Measurements from ENCODE around the gene TBC1D22A.

TBC1D22A gene

GRCh38 chr22:47067321-47067890 lies 305.0 kb downstream of the TBC1D22A start:
- TF ChIP-seq ESRRG (CRISPR knock-in tag; IDR thresholded peaks at IDR 0.05) = no peak
- no peak for TF ChIP-seq TSHZ2 (CRISPR knock-in tag; IDR thresholded peaks at IDR 0.05)
- TF ChIP-seq CREB5 (CRISPR knock-in tag; IDR thresholded peaks at IDR 0.05; ENCODE audit: low read depth) = no peak
- no peak for TF ChIP-seq GLIS3 (CRISPR knock-in tag; IDR thresholded peaks at IDR 0.05)
- no peak for TF ChIP-seq ZC3H10 (CRISPR knock-in tag; IDR thresholded peaks at IDR 0.05)

GRCh38 chr22:47067911-47068625 lies 305.6 kb downstream of the TBC1D22A start:
- no peak for ATAC-seq
- no peak for TF ChIP-seq OSR1 (CRISPR knock-in tag; IDR thresholded peaks at IDR 0.05)
- no peak for TF ChIP-seq ZNF8 (CRISPR knock-in tag; IDR thresholded peaks at IDR 0.05)
- no peak for TF ChIP-seq TSHZ2 (CRISPR knock-in tag; IDR thresholded peaks at IDR 0.05)
- no peak for TF ChIP-seq ZC3H10 (CRISPR knock-in tag; IDR thresholded peaks at IDR 0.05)
- TF ChIP-seq ARNTL (CRISPR knock-in tag; IDR thresholded peaks at IDR 0.05; ENCODE audit: borderline replicate concordance, low read depth) = no peak
- TF ChIP-seq RARB (CRISPR knock-in tag; IDR thresholded peaks at IDR 0.05) = no peak
- no peak for TF ChIP-seq ISL1 (CRISPR knock-in tag; IDR thresholded peaks at IDR 0.05)
- TF ChIP-seq CSDC2 (CRISPR knock-in tag; IDR thresholded peaks at IDR 0.05) = no peak
- TF ChIP-seq GLIS3 (CRISPR knock-in tag; IDR thresholded peaks at IDR 0.05) = no peak
- no peak for TF ChIP-seq TOX (CRISPR knock-in tag; IDR thresholded peaks at IDR 0.05; ENCODE audit: borderline replicate concordance)
- TF ChIP-seq ZNF565 (CRISPR knock-in tag; conservative IDR thresholded peaks at IDR 0.05; ENCODE audit: low read depth) = no peak
- no peak for TF ChIP-seq ESRRG (CRISPR knock-in tag; IDR thresholded peaks at IDR 0.05)

More at GRCh38 chr22:47067321-47067890, 305.0 kb downstream of the TBC1D22A start:
- ATAC-seq = no peak

GRCh38 chr22:47068626-47068996 lies 306.2 kb downstream of the TBC1D22A start:
- ATAC-seq = no peak
- TF ChIP-seq OSR1 (CRISPR knock-in tag; IDR thresholded peaks at IDR 0.05) (no peak), ARNTL (CRISPR knock-in tag; IDR thresholded peaks at IDR 0.05; ENCODE audit: borderline replicate concordance, low read depth) (no peak), TCF4 (CRISPR knock-in tag; IDR thresholded peaks at IDR 0.05; ENCODE audit: borderline replicate concordance) (no peak), ZNF8 (CRISPR knock-in tag; IDR thresholded peaks at IDR 0.05) (no peak), PATZ1 (CRISPR knock-in tag; IDR thresholded peaks at IDR 0.05; ENCODE audit: borderline replicate concordance) (no peak), BACH2 (CRISPR knock-in tag; IDR thresholded peaks at IDR 0.05; ENCODE audit: borderline replicate concordance) (no peak), GLIS3 (CRISPR knock-in tag; IDR thresholded peaks at IDR 0.05) (no peak), SNAI2 (CRISPR knock-in tag; IDR thresholded peaks at IDR 0.05) (no peak), ESRRG (CRISPR knock-in tag; IDR thresholded peaks at IDR 0.05) (no peak), ZC3H10 (CRISPR knock-in tag; IDR thresholded peaks at IDR 0.05) (no peak), TOX (CRISPR knock-in tag; IDR thresholded peaks at IDR 0.05; ENCODE audit: borderline replicate concordance) (no peak), POU6F1 (CRISPR knock-in tag; IDR thresholded peaks at IDR 0.05; ENCODE audit: borderline replicate concordance, low read depth) (no peak), TSHZ2 (CRISPR knock-in tag; IDR thresholded peaks at IDR 0.05) (no peak), CREB5 (CRISPR knock-in tag; IDR thresholded peaks at IDR 0.05; ENCODE audit: low read depth) (no peak), RARB (CRISPR knock-in tag; IDR thresholded peaks at IDR 0.05) (no peak), ZFP3 (CRISPR knock-in tag; IDR thresholded peaks at IDR 0.05) (no peak)
